ENCODE results near the gene PON1.

DNA sequence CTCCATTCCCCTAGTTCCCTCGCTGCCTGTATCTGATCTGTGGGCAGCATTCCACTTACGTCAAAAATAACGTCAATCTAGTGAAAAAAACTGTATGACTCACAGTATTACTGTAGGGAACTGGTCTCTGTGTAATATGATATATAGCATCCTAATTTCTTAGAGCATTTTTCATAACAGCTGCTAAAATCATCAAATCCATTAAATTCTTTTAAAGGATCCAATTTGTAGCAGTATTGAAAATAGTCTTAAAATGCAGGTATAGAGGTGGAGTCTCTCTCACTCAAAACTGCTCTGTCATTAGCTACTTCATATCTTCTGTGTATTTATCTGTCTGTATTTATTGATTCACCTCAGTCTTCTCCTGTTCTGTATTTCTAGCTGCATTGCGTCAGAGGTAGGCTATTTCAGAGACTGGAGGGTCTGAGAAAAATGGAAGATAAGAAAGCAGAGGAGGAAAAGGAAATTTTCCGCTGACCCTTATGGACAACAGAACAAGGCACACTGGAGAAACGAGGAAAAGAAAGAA, 59.9 kb downstream of the PON1 start:
- no peak for TF ChIP-seq POLR2AphosphoS5 (IDR thresholded peaks at IDR 0.05; ENCODE audit: borderline replicate concordance, low read depth, low read length)
- TF ChIP-seq EZH2 (IDR thresholded peaks at IDR 0.05) = no peak

Data from SK-N-MC (cell line).